ENCODE measurements around the gene ST7L. TPM values are rescaled to one million over a fixed set of nuclear protein-coding genes. Genes with fewer than 3 reads are reported as not detected.
"Not testable (repeated sequence)": the region's sequence is repeated elsewhere in the genome, so short reads cannot be mapped to it uniquely, and the experiment has no call there.

The ST7L gene
- total RNA-seq, 2 experiments from 2014 or later, result 13.7 to 14.0 TPM

- H3K9me3 Mint-ChIP-seq, result no peaks in the 10 kb centered on the region
- ChIA-PET POLR2A (interaction anchor here (1.0 to 5.1 kb wide), 2 partner anchors 13 to 42 kb away, joined by 3 to 76 read pairs; partner anchors contain the start of genes CAPZA1 and ST7L), CTCF (no interaction called here)
These were observed 14.7 kb upstream of the ST7L start for GRCh38 chr1:112633628-112634027.

GRCh38 chr1:112629256-112629655 lies 10.3 kb upstream of the ST7L start:
- H3K27me3 Mint-ChIP-seq, result no peaks in the 10 kb centered on the region
- POLR2A ChIA-PET, result interaction anchor here (1.5 to 2.3 kb wide), 3 partner anchors 11 to 45 kb away, joined by 4 to 13 read pairs (median 6); partner anchors contain the start of genes MOV10 and ST7L
- H3K9me3 Mint-ChIP-seq, result no peaks in the 10 kb centered on the region
- H3K4me1 Mint-ChIP-seq, result peaks cover 80% of the 10 kb centered on the region
- DNase-seq, result no peak
- CTCF ChIA-PET, result no interaction called here
- peak overlapping the region; percentile 0 for H3K27ac Mint-ChIP-seq
- H3K36me3 Mint-ChIP-seq (ENCODE audit: low read depth), result peaks cover 82% of the 10 kb centered on the region
- no peak overlapping the region for H3K4me3 Mint-ChIP-seq

More at GRCh38 chr1:112633628-112634027, 14.7 kb upstream of the ST7L start:
- DNase-seq, result no peak
- Mint-ChIP-seq H3K27me3 (no peaks in the 10 kb centered on the region), H3K27ac (no peak overlapping the region), H3K36me3 (ENCODE audit: low read depth) (peaks cover 63% of the 10 kb centered on the region), H3K4me3 (no peak overlapping the region), H3K4me1 (peaks cover 72% of the 10 kb centered on the region)

DNA sequence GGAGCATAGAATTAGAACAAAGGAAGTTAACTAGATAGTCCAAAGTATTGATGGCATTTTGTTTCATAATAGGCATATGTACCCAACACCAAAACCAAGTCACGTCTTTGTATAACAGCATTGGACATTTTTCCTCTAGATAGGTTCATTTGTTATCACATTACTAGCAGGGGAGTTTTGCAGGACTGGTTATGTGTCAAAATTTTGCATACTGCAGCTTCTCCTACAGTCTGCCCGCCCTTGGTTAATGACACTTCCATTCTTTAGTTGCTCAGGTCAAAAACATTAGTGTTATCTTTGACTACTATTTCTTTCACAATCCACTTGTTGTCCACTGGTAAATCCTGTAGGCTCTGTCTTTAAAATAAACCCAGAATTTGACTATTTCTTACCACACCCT lies 9.6 kb upstream of the ST7L start:
- Mint-ChIP-seq H3K9me3 (no peaks in the 10 kb centered on the region), H3K4me1 (peaks cover 76% of the 10 kb centered on the region), H3K27me3 (no peaks in the 10 kb centered on the region), H3K4me3 (no peak overlapping the region), H3K36me3 (ENCODE audit: low read depth) (peaks cover 78% of the 10 kb centered on the region), H3K27ac (no peak overlapping the region)
- ChIA-PET CTCF (no interaction called here), POLR2A (interaction anchor here (1.5 to 2.3 kb wide), 3 partner anchors 9 to 46 kb away, joined by 4 to 13 read pairs (median 4); partner anchors contain the start of genes MOV10 and ST7L)
- no peak for DNase-seq

- Mint-ChIP-seq H3K9me3 (no peaks in the 10 kb centered on the region), H3K27me3 (no peaks in the 10 kb centered on the region), H3K36me3 (ENCODE audit: low read depth) (peaks cover 76% of the 10 kb centered on the region), H3K4me3 (no peak overlapping the region), H3K27ac (no peak overlapping the region), H3K4me1 (peaks cover 75% of the 10 kb centered on the region)
- ChIA-PET CTCF (no interaction called here), POLR2A (interaction anchor here (2.3 kb wide), 1 partner anchor 9 kb away, joined by 13 read pairs; the partner anchor contains the start of gene ST7L)
- no peak for DNase-seq
These were observed 7.9 kb upstream of the ST7L start for GRCh38 chr1:112626887-112627286.

DNA sequence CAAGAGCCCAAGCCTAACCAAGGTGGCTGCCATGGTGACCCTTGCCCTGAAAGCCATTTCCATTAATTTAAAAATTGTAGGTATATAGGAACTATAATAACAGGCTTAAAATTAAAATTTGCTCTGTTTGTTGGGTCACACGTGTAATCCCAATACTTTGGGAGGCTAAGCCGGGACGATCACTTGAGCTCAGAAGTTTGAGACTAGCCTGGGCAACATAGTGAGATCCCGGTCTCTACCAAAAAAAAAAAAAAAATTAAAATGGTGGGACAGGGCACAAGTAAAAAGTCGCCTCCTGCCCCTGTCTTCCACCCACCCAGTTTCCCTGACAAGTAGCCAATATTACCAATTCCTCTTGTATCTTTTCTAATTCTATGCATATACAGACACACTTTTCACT lies 7.3 kb upstream of the ST7L start:
- H3K9me3 Mint-ChIP-seq, result no peaks in the 10 kb centered on the region
- H3K4me3 Mint-ChIP-seq, result no peak overlapping the region
- DNase-seq, result no peak
- ChIA-PET CTCF (interaction anchor here (0.6 to 0.7 kb wide), 2 partner anchors 10 to 53 kb away, joined by 3 read pairs; no protein-coding TSS in a partner anchor), POLR2A (interaction anchor here (0.7 to 1.0 kb wide), 2 partner anchors 12 to 79 kb away, joined by 3 read pairs; no protein-coding TSS in a partner anchor)
- no peaks in the 10 kb centered on the region for H3K27me3 Mint-ChIP-seq
- no peak overlapping the region for H3K27ac Mint-ChIP-seq
- peaks cover 72% of the 10 kb centered on the region for H3K4me1 Mint-ChIP-seq
- peaks cover 76% of the 10 kb centered on the region for H3K36me3 Mint-ChIP-seq (ENCODE audit: low read depth)

GRCh38 chr1:112625696-112626095 lies 6.8 kb upstream of the ST7L start:
- Mint-ChIP-seq H3K27me3 (no peaks in the 10 kb centered on the region), H3K36me3 (ENCODE audit: low read depth) (peaks cover 76% of the 10 kb centered on the region), H3K4me3 (no peak overlapping the region), H3K4me1 (peaks cover 68% of the 10 kb centered on the region), H3K27ac (no peak overlapping the region), H3K9me3 (no peaks in the 10 kb centered on the region)
- POLR2A ChIA-PET, result interaction anchor here (0.7 to 1.0 kb wide), 4 partner anchors 11 to 79 kb away, joined by 3 to 5 read pairs (median 4); partner anchors contain the start of gene MOV10
- CTCF ChIA-PET, result interaction anchor here (0.6 to 0.7 kb wide), 2 partner anchors 11 to 54 kb away, joined by 3 read pairs; no protein-coding TSS in a partner anchor
- no peak for DNase-seq

- ChIA-PET POLR2A (interaction anchor here (7.9 kb wide), 1 partner anchor 12 kb away, joined by 76 read pairs; no protein-coding TSS in a partner anchor), CTCF (interaction anchor here (0.7 kb wide), 1 partner anchor 1025 kb away, joined by 5 read pairs; no protein-coding TSS in a partner anchor)
- Mint-ChIP-seq H3K4me1 (peaks cover 63% of the 10 kb centered on the region), H3K36me3 (ENCODE audit: low read depth) (peaks cover 75% of the 10 kb centered on the region)
- H3K4me3 Mint-ChIP-seq, H3K9me3 Mint-ChIP-seq, H3K27me3 Mint-ChIP-seq, H3K27ac Mint-ChIP-seq, DNase-seq: not testable (repeated sequence)
These were observed 5.6 kb upstream of the ST7L start for GRCh38 chr1:112624493-112624892.

DNA sequence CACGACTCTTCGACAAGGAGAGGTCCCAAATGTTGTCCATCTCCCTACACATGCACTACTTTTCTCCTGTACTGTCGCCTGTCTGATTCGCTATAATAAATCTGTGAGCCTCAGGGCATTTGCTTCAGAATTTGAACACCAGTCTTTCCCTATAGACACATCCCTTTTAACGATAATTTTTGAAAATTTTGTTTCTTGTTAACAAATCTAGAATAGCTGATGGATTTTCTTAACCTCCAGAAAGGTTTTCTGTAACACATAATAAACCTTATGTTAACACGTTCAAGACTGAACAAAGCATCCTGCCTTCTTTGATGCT lies 1.4 kb upstream of the ST7L start:
- H3K4me1 Mint-ChIP-seq, result peaks cover 38% of the 10 kb centered on the region
- CTCF ChIA-PET, result interaction anchor here (0.6 to 2.4 kb wide), 2 partner anchors 96 to 237 kb away, joined by 3 to 10 read pairs; partner anchors contain the start of gene PPM1J
- H3K36me3 Mint-ChIP-seq (ENCODE audit: low read depth), result peaks cover 48% of the 10 kb centered on the region
- H3K9me3 Mint-ChIP-seq, result no peaks in the 10 kb centered on the region
- no peak for DNase-seq
- peak overlapping the region; percentile 96 for H3K4me3 Mint-ChIP-seq
- no peaks in the 10 kb centered on the region for H3K27me3 Mint-ChIP-seq
- POLR2A ChIA-PET, result interaction anchor here (0.7 to 7.9 kb wide), 12 partner anchors 12 to 1745 kb away, joined by 3 to 101 read pairs (median 17); partner anchors contain the start of genes MOV10 and SLC16A1
- peak overlapping the region; percentile 99 for H3K27ac Mint-ChIP-seq

DNA sequence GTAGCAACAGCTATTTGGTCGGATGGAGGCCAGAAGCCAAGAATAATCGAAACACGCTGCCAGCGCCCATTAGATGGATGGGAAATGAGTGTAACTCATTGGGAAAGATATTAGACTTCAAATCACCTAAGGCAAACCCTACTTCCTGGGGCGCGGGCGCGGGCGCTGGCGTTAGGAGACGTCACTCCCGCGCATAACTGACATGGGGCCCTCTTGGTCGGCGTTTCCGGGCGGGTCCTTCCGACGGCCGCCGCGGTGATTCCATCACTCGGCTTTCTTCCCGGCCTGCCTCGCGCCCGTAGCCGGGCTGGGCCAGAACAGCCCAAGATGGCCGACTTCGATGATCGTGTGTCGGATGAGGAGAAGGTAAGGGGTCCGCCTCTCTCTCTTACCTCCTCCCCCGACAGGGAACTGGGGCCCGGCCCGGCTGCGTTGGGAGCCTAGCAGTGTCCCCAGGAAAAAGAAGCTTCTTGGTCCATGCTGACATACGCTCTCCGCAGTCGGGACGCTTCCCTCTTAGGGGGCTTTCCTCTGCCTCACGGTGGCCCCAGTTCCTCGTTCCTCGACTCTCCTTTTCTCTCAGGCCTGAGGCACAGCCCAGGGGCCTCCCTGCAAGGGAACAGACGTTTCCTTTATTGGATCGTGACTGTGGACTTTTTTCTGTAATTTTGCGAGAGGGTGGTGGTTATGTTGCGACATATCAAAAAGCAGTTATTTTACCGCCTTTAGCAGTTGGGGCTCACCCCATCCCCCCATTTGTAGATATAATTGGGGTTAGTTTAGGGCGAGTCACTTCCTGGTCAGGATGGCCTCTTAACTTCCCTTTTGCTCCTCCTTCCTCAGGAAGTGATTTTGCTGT lies 806 bp upstream of the ST7L start, which contains the start of gene CAPZA1:
TSS of gene CAPZA1 (plus strand) at position 315 of the 859 bp plus-strand sequence. CDS start at position 328, 13 bp downstream.
- ChIA-PET CTCF (interaction anchor here (0.6 to 9.0 kb wide), 5 partner anchors 96 to 453 kb away, joined by 3 to 96 read pairs (median 7); partner anchors contain the start of genes LRIG2 and PPM1J), POLR2A (interaction anchor here (0.6 to 7.9 kb wide), 22 partner anchors 8 to 337 kb away, joined by 3 to 101 read pairs (median 7); partner anchors contain the start of genes CTTNBP2NL, MOV10, PPM1J and SLC16A1)
- H3K9me3 Mint-ChIP-seq, result no peaks in the 10 kb centered on the region
- H3K27ac Mint-ChIP-seq, result peak within 1 kb of the TSS; percentile 99
- H3K36me3 Mint-ChIP-seq (ENCODE audit: low read depth), result peaks cover 42% of the 10 kb centered on the region
- no peaks in the 10 kb centered on the region for H3K27me3 Mint-ChIP-seq
- H3K4me1 Mint-ChIP-seq, result peaks cover 32% of the 10 kb centered on the region
- peak within 1 kb of the TSS; percentile 96 for H3K4me3 Mint-ChIP-seq
- DNase-seq, result peak; percentile 95

GRCh38 chr1:112618114-112618720 lies 724 bp downstream of the ST7L start:
- Mint-ChIP-seq H3K27ac (peak overlapping the region; percentile 99), H3K4me1 (peaks cover 27% of the 10 kb centered on the region), H3K9me3 (no peaks in the 10 kb centered on the region), H3K4me3 (peak overlapping the region; percentile 96), H3K36me3 (ENCODE audit: low read depth) (peaks cover 34% of the 10 kb centered on the region), H3K27me3 (no peaks in the 10 kb centered on the region)
- ChIA-PET POLR2A (interaction anchor here (0.6 to 7.9 kb wide), 36 partner anchors 9 to 1894 kb away, joined by 3 to 101 read pairs (median 5); partner anchors contain the start of genes ATP5PB, CTTNBP2NL, MAGI3 and MOV10), CTCF (interaction anchor here (1.4 to 9.0 kb wide), 3 partner anchors 117 to 455 kb away, joined by 3 to 96 read pairs (median 7); partner anchors contain the start of gene LRIG2)
- peak; percentile 25 for DNase-seq

- ChIA-PET POLR2A (interaction anchor here (0.8 to 1.8 kb wide), 5 partner anchors 60 to 223 kb away, joined by 3 to 5 read pairs (median 3); partner anchors contain the start of genes MOV10 and PPM1J), CTCF (interaction anchor here (0.9 to 9.0 kb wide), 13 partner anchors 10 to 256 kb away, joined by 3 to 96 read pairs (median 4); partner anchors contain the start of gene PPM1J)
- no peaks in the 10 kb centered on the region for H3K27me3 Mint-ChIP-seq
- peaks cover 25% of the 10 kb centered on the region for H3K4me1 Mint-ChIP-seq
- H3K36me3 Mint-ChIP-seq (ENCODE audit: low read depth), result peaks cover 22% of the 10 kb centered on the region
- no peak for DNase-seq
- no peaks in the 10 kb centered on the region for H3K9me3 Mint-ChIP-seq
- no peak overlapping the region for H3K27ac Mint-ChIP-seq
- H3K4me3 Mint-ChIP-seq, result no peak overlapping the region
These were observed 4.4 kb downstream of the ST7L start for GRCh38 chr1:112614460-112615065.

All from activated CD4-positive, alpha-beta memory T cell treated with anti-CD3 and anti-CD28 coated beads, Interleukin-2, amount 10 ng/mL, durations not matched to agents 7 days and 5 days (primary cell).